T-helper 9 cell (primary cell): ENCODE data around the gene GNG7.
A peak's percentile ranks its signal among the peaks of the same experiment; 100 is the strongest.
"Not testable (repeated sequence)": the region's sequence is repeated elsewhere in the genome, so short reads cannot be mapped to it uniquely, and the experiment has no call there.

Source experiments
- DNase-seq: peaks from one replicate; pipeline ENCODE4 v3.0.0-alpha.2; 2020

GNG7 gene

GRCh38 chr19:2594319-2594718, 108.2 kb downstream of the GNG7 start:
- no peak for DNase-seq

GRCh38 chr19:2592824-2593223, 109.7 kb downstream of the GNG7 start:
- no peak for DNase-seq

DNA sequence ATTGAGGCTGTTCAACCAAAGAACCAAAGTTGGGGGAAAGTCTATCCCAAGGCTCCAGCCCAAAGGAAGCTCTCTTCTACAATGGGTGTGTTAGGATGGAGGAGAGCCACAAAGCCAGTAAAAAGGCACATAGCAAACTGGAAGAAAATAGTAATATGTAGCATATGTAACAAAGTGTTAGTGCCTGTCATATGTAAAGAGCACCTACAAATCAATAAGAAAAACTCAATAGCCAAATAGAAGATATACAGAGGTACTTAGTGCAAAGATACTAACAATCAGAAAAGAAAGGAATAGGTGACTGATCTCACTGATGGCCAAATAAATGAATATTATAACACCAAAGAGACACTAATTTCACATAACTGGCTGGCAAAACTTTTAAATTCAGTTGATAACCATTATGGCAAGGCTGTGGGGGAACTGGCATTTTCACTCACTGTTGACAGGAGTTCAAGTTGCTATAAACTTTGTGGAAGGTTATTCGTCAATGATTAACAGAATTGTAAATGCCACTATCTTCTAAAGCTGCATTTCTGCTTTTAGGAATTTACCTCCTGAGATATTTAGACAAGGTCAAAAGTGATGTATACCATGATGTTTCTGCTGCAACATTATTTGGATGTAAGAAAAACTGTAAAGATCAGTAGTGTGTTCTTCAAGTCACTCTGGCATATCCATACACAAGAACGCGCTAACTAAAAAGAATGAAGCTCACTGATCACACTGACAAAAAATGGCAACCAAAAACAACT, 110.8 kb downstream of the GNG7 start:
- no peak for DNase-seq

- no peak for DNase-seq
Measured at GRCh38 chr19:2590630-2591399, 111.7 kb downstream of the GNG7 start.

DNA sequence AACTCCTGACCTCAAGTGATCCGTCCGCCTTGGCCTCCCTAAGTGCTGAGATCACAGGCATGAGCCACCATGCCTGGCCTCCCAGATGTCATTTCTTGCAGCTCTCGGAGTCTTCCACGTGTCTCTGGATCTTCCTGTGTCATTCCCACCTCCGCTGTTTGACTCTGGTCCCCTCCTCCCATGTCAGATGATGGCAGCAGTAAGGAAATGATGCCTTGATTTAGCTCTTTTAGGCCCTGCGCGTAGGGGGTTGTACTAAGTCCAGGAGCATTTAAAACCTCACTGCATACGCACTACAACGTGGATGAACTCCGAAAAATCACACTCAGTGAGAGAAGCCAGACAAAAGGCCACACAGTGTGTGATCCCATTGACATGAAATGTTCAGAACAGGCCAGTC, 113.1 kb downstream of the GNG7 start:
- DNase-seq: no peak

- no peak for DNase-seq
Measured at GRCh38 chr19:2588081-2588777, 114.3 kb downstream of the GNG7 start.

GRCh38 chr19:2587001-2587719, 115.3 kb downstream of the GNG7 start:
- no peak for DNase-seq

DNA sequence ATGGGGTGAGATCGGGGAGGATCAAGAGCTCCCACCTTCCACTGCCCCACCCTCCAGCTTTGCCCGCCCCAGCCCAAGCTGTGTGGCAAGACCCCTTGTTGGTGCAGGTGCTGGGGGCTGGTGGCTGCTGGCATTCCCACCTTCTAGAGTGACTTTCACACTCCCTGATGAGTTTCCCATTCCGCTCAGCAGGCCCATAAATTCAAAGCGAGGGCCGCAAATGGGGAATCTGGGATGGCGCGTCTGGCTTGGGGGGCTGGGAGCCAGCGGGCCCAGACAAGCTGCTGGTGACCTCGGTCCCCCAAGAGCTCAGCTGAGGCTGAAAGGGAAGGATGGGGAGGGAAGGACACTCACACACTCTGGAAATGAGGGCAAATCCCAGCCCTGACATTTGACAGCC, 116.3 kb downstream of the GNG7 start:
- DNase-seq: no peak

DNA sequence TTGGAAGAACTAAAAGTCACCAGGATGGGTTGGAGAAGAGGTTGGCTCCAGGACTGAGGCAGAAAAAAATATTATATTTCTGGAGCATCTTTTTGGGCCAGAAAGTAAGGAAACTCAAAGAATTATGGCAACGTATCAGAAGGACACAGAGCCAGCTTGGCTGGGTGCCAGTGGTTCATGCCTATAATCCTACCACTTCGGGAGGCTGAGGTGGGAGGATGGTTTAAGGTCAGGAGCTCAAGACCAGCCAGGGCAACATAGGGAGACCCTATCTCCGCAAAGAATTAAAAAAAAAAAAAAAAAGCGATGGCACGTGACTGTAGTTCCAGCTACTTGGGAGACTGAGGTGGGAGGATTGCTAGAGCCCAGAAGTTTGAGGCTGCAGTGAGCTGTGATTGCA, 118.5 kb downstream of the GNG7 start:
- DNase-seq: no peak

DNA sequence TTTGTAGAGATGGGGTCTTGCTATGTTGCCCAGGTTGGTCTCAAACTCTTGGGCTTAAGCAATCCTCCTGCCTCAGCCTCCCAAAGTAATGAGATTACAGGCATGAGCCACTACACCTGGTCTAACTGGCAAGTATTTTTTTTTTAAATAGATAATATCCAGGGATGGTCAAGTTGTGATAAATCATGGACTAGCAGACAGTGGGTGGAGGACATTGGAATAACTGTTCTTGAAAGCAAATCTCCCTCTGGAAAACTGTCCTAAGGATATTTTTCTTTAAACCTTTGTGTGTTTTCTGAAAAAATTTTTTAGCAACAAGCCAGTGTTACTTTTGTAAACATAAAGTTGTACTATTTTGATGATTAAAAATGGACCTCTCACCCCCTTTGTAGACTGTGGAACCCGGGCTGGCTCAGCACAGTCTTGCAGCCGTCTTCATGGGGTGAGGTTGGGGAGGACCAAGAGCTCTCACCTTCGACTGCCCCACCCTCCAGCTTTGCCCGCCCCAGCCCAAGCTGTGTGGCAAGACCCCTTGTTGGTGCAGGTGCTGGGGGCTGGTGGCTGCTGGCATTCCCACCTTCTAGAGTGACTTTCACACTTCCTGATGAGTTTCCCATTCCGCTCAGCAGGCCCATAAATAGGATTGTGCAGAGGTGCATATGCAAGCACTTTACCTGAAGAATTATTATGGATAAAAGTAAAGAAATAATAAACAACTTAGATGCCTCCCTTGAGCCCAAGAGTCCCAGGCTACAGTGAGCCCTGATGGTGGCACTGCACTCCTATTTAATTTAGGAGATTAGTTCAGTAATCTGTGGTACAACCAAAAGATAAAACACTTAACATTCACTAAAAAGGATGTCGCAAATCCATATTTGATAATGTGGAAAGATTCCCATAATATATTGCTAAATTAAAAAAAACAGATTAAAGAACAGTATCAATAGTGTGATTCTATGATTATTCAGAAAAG, 119.2 kb downstream of the GNG7 start:
- DNase-seq: no peak

DNA sequence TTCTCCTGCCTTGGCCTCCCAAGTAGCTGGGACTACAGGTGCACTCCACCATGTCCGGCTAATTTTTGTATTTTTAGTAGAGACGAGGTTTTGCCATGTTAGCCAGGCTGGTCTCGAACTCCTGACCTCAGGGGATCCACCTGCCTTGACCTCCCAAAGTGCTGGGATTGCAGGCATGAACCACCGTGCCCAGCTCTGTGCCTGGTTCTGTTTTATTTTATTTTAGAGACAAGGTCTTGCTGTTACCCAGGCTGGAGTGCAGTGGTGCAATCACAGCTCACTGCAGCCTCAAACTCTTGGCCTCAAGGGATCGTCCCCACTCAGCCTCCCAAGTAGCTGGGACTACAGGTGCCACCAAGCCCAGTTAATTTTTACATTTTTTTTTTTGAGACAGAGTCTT, 122.1 kb downstream of the GNG7 start:
- DNase-seq: not testable (repeated sequence)

GRCh38 chr19:2579678-2580280, 122.7 kb downstream of the GNG7 start:
- no peak for DNase-seq

- peak; percentile 45 for DNase-seq
Measured at GRCh38 chr19:2578901-2579677, 123.4 kb downstream of the GNG7 start.

- no peak for DNase-seq
Measured at GRCh38 chr19:2578391-2578890, 124.1 kb downstream of the GNG7 start.

DNA sequence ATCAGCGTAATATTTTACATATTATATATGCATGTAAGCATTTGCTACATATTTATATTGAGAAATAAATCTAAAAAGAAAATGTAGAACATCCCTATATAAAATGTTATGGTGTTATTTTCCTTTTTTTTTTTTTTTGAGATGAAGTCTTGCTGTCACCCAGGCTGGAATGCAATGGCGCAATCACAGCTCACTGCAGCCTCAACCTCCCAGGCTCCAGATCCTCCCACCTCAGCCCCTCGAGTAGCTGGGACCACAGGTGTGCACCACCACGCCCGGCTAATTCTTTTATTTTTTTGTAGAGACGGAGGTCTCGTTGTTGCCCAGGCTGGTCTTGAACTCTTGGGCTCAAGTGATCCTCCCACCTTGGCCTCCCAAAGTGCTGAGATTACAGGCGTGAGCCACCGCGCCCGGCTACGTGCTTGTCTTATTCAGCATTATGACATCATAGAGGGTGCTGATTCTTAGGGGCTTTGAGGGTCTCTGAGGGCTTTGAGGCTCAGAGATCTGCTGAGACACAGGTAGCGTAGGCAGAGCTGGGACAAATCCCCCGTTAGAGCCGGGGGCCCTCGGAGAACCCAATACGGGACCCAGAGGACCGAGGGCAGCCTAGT, 124.7 kb downstream of the GNG7 start:
- no peak for DNase-seq

DNA sequence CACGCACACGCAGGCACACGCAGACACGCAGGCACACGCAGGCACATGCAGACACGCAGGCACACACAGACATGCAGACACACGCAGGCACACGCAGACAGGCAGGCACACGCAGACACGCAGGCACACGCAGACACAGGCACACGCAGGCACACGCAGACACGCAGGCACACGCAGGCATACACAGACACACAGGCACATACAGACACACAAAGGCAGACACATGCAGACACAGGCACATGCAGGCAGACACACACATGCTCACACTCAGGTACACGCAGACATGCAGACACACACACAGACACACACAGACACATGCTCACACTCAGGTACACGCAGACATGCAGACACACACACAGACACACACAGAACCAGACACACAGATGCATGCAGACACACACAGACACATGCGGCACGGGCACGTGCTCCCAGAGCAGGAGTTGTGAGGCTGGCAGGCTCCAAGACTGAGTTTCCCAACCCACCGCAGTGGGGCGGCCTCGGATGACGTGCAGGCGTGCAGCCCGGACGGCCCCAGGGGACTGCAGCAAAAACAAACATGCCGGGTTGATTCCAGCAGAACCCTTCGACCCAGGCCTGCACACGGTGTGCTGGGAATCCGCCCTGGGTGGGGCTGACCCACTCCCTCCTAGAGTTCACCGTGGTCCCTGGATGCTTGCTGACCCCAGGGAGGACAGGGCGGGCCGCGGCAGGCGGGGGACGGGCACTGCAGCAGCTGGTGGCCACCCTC, 126.6 kb downstream of the GNG7 start:
- no peak for DNase-seq

GRCh38 chr19:2574971-2575630, 127.4 kb downstream of the GNG7 start:
- no peak for DNase-seq

GRCh38 chr19:2574478-2574931, 128.0 kb downstream of the GNG7 start:
- DNase-seq: no peak
